ENCODE results near the gene VSIG8. TPM values are rescaled to one million over a fixed set of nuclear protein-coding genes. Genes with fewer than 3 reads are reported as not detected.
A peak's percentile ranks its signal among the peaks of the same experiment; 100 is the strongest.

VSIG8 gene
- total and polyA plus RNA-seq, 8 donors: 0.30 to 2.5 TPM; not detected in 6

DNA sequence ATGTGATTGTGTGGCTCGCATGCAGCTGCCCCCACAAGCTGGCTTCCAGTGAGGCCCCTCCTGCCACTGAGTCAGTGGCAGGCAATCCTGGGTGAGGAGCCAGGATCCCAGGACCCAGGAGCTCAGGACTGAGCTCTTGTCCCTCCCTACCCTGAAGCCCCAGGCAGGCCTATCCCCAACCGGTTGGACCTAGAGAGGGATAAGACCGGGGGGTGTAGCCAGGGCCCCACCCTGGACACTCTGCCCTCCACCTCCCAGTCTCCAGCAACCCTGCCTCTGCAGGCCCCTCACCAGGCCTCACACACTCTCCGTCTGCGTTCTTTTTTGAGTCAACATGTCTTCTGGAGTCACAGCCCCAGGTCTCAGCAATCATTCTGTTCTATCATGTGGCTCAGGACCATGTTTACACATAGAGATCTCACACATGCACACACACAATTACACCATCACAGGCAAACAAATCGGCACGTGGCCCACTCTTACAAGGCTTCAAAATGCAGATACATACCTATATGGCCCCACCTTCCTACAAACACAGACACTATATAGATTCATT is 2.6 kb downstream of the VSIG8 start:
- 43 to 54% (median 45%) methylated on average over 7 of the region's 7 CpGs for WGBS, 5 donors
- no peaks in the 10 kb centered on the region for H3K27me3 ChIP-seq
- H3K9me3 ChIP-seq: no peaks in the 10 kb centered on the region
- TF ChIP-seq CTCF (IDR thresholded peaks at IDR 0.05) (no peak), EP300 (IDR thresholded peaks at IDR 0.05) (no peak), POLR2A (IDR thresholded peaks at IDR 0.05) (no peak), POLR2AphosphoS5 (IDR thresholded peaks at IDR 0.05) (no peak)
- intact Hi-C loops (cut with DNase I; ENCODE audit: low total_unique reads): no loop called here
- H3K36me3 ChIP-seq: peaks cover 0 to 4% (median 0%) of the 10 kb centered on the region in 4 donors
- peaks cover 0 to 23% (median 12%) of the 10 kb centered on the region in 4 donors for H3K4me1 ChIP-seq
- no peak overlapping the region for H3K27ac ChIP-seq
- peak in 1 of 2 donors; percentile 73 for DNase-seq
- no peak overlapping the region for H3K4me3 ChIP-seq

DNA sequence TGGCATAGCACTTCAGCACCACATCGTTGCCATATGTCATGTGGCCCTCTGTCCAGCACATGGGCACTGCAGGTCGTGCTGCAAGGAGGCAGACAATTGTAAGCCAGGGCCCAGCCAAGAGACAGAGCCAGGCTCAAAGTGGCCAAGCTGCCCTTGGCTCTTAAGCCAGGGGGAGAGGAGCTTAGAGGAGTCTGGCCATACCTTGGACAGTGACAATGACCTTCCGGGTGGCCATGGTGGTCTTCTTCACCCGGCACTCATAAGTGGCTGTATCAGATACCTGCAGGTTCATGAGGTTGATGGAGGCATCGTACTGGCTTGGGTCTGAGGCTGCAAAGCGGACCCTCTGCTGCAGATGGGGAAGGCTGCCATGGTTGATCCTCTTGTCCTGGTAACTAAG is 4.6 kb downstream of the VSIG8 start:
- no peak overlapping the region for H3K27ac ChIP-seq
- H3K27me3 ChIP-seq: no peaks in the 10 kb centered on the region
- H3K4me1 ChIP-seq: peaks cover 0 to 40% (median 30%) of the 10 kb centered on the region in 4 donors
- H3K9me3 ChIP-seq: no peaks in the 10 kb centered on the region
- H3K4me3 ChIP-seq: no peak overlapping the region
- H3K36me3 ChIP-seq: peaks cover 0 to 4% (median 0%) of the 10 kb centered on the region in 4 donors
- 83 to 94% (median 91%) methylated on average over 4 to 6 of the region's 6 CpGs for WGBS, 5 donors
- TF ChIP-seq CTCF (IDR thresholded peaks at IDR 0.05): no peak
- no peak for TF ChIP-seq POLR2A (IDR thresholded peaks at IDR 0.05)
- no peak for DNase-seq
- intact Hi-C loops (cut with DNase I; ENCODE audit: low total_unique reads): no loop called here

- H3K4me3 ChIP-seq: no peak overlapping the region
Measured at GRCh38 chr1:159856576-159856975, 5.9 kb downstream of the VSIG8 start.

GRCh38 chr1:159855709-159856108 is 6.7 kb downstream of the VSIG8 start:
- Histone ChIP-seq H3K4me3 (peak overlapping the region in 1 of 4 donors; percentile 73), H3K27ac (peak overlapping the region in 3 of 5 donors; percentile 92 to 97 (median 96))

More at GRCh38 chr1:159856576-159856975, 5.9 kb downstream of the VSIG8 start:
- Histone ChIP-seq H3K4me1 (peaks cover 0 to 40% (median 30%) of the 10 kb centered on the region in 4 donors), H3K27ac (peak overlapping the region in 1 of 5 donors; percentile 96), H3K9me3 (no peaks in the 10 kb centered on the region), H3K36me3 (peaks cover 0 to 3% (median 0%) of the 10 kb centered on the region in 4 donors), H3K27me3 (no peaks in the 10 kb centered on the region)
- no peak for DNase-seq
- TF ChIP-seq POLR2A (IDR thresholded peaks at IDR 0.05) (no peak), POLR2AphosphoS5 (IDR thresholded peaks at IDR 0.05) (no peak), EP300 (IDR thresholded peaks at IDR 0.05) (no peak), CTCF (IDR thresholded peaks at IDR 0.05) (no peak)
- WGBS, 5 donors: 92 to 96% (median 95%) methylated on average over 1 of the region's 1 CpG
- intact Hi-C loops (cut with DNase I; ENCODE audit: low total_unique reads): no loop called here

More at GRCh38 chr1:159855709-159856108, 6.7 kb downstream of the VSIG8 start:
- H3K36me3 ChIP-seq: no peaks in the 10 kb centered on the region
- no peak for DNase-seq
- WGBS, 5 donors: 83 to 90% (median 85%) methylated on average over 33 to 34 of the region's 34 CpGs
- no peaks in the 10 kb centered on the region for H3K9me3 ChIP-seq
- H3K27me3 ChIP-seq: no peaks in the 10 kb centered on the region
- TF ChIP-seq POLR2A (IDR thresholded peaks at IDR 0.05) (no peak), POLR2AphosphoS5 (IDR thresholded peaks at IDR 0.05) (no peak), CTCF (IDR thresholded peaks at IDR 0.05) (no peak), EP300 (IDR thresholded peaks at IDR 0.05) (no peak)
- H3K4me1 ChIP-seq: peaks cover 0 to 40% (median 30%) of the 10 kb centered on the region in 4 donors
- intact Hi-C loops (cut with DNase I; ENCODE audit: low total_unique reads): no loop called here
